Activated CD8-positive, alpha-beta memory T cell treated with anti-CD3 and anti-CD28 coated beads for 24 hours (primary cell): Measurements from ENCODE around the gene EFNA4.
A peak's percentile ranks its signal among the peaks of the same experiment; 100 is the strongest.

Source experiments
- DNase-seq: peaks from one replicate; pipeline ENCODE4 v3.0.0-alpha.2; 2020

Gene EFNA4

GRCh38 chr1:155052439-155053395 lies 10.8 kb upstream of the EFNA4 start:
- peak; percentile 62 for DNase-seq

GRCh38 chr1:155053531-155054105 lies 9.9 kb upstream of the EFNA4 start:
- DNase-seq = no peak

- DNase-seq = no peak
Measured at GRCh38 chr1:155057104-155057503, 6.4 kb upstream of the EFNA4 start.

GRCh38 chr1:155057788-155058211 lies 5.7 kb upstream of the EFNA4 start:
- DNase-seq = no peak

- no peak for DNase-seq
Measured at GRCh38 chr1:155060736-155061135, 2.8 kb upstream of the EFNA4 start.

GRCh38 chr1:155061381-155062150 lies 2.0 kb upstream of the EFNA4 start:
- peak; percentile 100 for DNase-seq

GRCh38 chr1:155062151-155062686 lies 1.3 kb upstream of the EFNA4 start:
- no peak for DNase-seq

- DNase-seq = peak; percentile 91
Measured at GRCh38 chr1:155062702-155063411, 683 bp upstream of the EFNA4 start.

- peak; percentile 70 for DNase-seq
Measured at GRCh38 chr1:155064111-155064831, 731 bp downstream of the EFNA4 start.

GRCh38 chr1:155064832-155065429 lies 1.4 kb downstream of the EFNA4 start:
- DNase-seq = no peak

- no peak for DNase-seq
Measured at GRCh38 chr1:155066777-155067176, 3.2 kb downstream of the EFNA4 start.

GRCh38 chr1:155068599-155068998 lies 5.1 kb downstream of the EFNA4 start:
- DNase-seq = no peak

GRCh38 chr1:155069551-155070157 lies 6.1 kb downstream of the EFNA4 start:
- no peak for DNase-seq

GRCh38 chr1:155070158-155070621 lies 6.7 kb downstream of the EFNA4 start:
- no peak for DNase-seq

- peak; percentile 87 for DNase-seq
Measured at GRCh38 chr1:155070721-155071569, 7.4 kb downstream of the EFNA4 start.

- DNase-seq = no peak
Measured at GRCh38 chr1:155071701-155072100, 8.2 kb downstream of the EFNA4 start.

GRCh38 chr1:155072531-155073289 lies 9.2 kb downstream of the EFNA4 start:
- DNase-seq = no peak

- no peak for DNase-seq
Measured at GRCh38 chr1:155073377-155074242, 10.1 kb downstream of the EFNA4 start.
